OCI-LY7 (cell line): Measurements from ENCODE around the gene IAH1.

Experiments
- CTCF ChIP-seq: fragments of 200-600 bp; sonication (generic); conservative IDR thresholded peaks from 2 replicates; pipeline ENCODE4 v1.5.1; 2014; ENCODE audit warnings: mild to moderate bottlenecking, antibody characterized with exemption, low read length, moderate library complexity, mixed read lengths
- EZH2phosphoT487 ChIP-seq: fragments of 200-600 bp; sonication (generic); IDR thresholded peaks from 2 replicates; pipeline ENCODE4 v1.6.1; 2018; ENCODE audit warnings: low read depth, borderline replicate concordance, mild to moderate bottlenecking, mixed run types, antibody characterized with exemption, low read length, moderate library complexity, mixed read lengths

- TF ChIP-seq CTCF (no peak), EZH2phosphoT487 (no peak)
These were observed 8.1 kb upstream of the IAH1 start for GRCh38 chr2:9466147-9466683.
